ENCODE measurements around the gene TMSB4X. TPM values are rescaled to one million over a fixed set of nuclear protein-coding genes. Genes with fewer than 3 reads are reported as not detected.

Gene TMSB4X
- polyA plus RNA-seq, 1 donor (not counting 4 experiments of a cell fraction or from before 2014, with no cell fraction given) = 2,500 TPM

DNA sequence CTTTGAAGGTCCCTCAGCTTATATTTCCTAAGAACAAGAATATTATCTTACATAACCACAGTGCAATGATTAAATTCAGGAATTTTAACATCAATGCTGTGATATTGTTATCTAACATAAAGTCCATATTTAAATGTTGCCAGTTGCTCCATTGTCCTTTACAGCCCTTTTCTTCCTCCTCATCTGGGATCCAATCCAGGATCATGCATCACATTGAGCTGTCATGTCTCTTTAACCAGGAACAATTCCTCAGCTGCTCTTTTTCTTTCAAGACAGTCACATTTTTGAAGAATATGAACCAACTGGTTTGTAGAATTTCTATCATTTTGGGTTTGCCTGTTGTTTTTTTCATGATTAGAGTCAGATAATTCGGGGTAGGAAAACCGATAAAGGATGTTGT lies 12.0 kb downstream of the TMSB4X start:
- H3K27ac ChIP-seq (ENCODE audit: control insufficient read depth, insufficient read depth, low read length) = no peak overlapping the region
- H3K9me1 ChIP-seq (ENCODE audit: control insufficient read depth, extremely low read depth, insufficient read depth, low read length) = no peaks in the 10 kb centered on the region
- TF ChIP-seq CTCF (optimal IDR thresholded peaks at IDR 0.05 in 1 of 3, IDR thresholded peaks at IDR 0.05 in 1 of 3, conservative IDR thresholded peaks at IDR 0.05 in 1 of 3; ENCODE audit: extremely low read depth in 1 of 3, insufficient read depth in 2 of 3, low read length in 3 of 3) = no peak
- TF ChIP-seq EZH2 (IDR thresholded peaks at IDR 0.05; ENCODE audit: low read length) = no peak
- no peaks in the 10 kb centered on the region for H3K79me2 ChIP-seq (ENCODE audit: control insufficient read depth, insufficient read depth, low read length)
- no peaks in the 10 kb centered on the region for H3K9me3 ChIP-seq (ENCODE audit: control insufficient read depth, low read depth, low read length)
- no peaks in the 10 kb centered on the region for H3K27me3 ChIP-seq (ENCODE audit: control insufficient read depth, extremely low read depth, insufficient read depth, low read length)
- no peak overlapping the region for H3K4me3 ChIP-seq (ENCODE audit: control insufficient read depth in 2 of 3, extremely low read depth in 1 of 3, insufficient read depth in 2 of 3, low read depth in 1 of 3, low read length in 3 of 3)
- no peak overlapping the region for H3K4me2 ChIP-seq (ENCODE audit: control insufficient read depth, extremely low read depth, insufficient read depth, low read depth, low read length)
- no peak overlapping the region for H3K9ac ChIP-seq (ENCODE audit: control insufficient read depth, extremely low read depth, insufficient read depth, low read length)
- H3K4me1 ChIP-seq (ENCODE audit: control insufficient read depth, extremely low read depth, insufficient read depth, low read length) = peaks cover 19% of the 10 kb centered on the region
- dilution Hi-C loops (cut with MboI; ENCODE audit: extremely low pct_ligation_motif_present, low sequenced_read_pairs) = no loop called here
- H3K36me3 ChIP-seq (ENCODE audit: control insufficient read depth in 2 of 2, extremely low read depth in 1 of 2, insufficient read depth in 2 of 2, low read length in 2 of 2) = no peaks in the 10 kb centered on the region
- no peak overlapping the region for H2AFZ ChIP-seq (ENCODE audit: control insufficient read depth, low read length)
- FAIRE-seq (no peak), DNase-seq (ENCODE audit: low read depth, low spot score) (no peak)
- no peaks in the 10 kb centered on the region for H4K20me1 ChIP-seq (ENCODE audit: control insufficient read depth, extremely low read depth, insufficient read depth, low read length)

GRCh38 chrX:12987340-12987739 lies 12.4 kb downstream of the TMSB4X start:
- FAIRE-seq = no peak
- TF ChIP-seq EZH2 (IDR thresholded peaks at IDR 0.05; ENCODE audit: low read length) (no peak), CTCF (optimal IDR thresholded peaks at IDR 0.05 in 1 of 3, IDR thresholded peaks at IDR 0.05 in 1 of 3, conservative IDR thresholded peaks at IDR 0.05 in 1 of 3; ENCODE audit: extremely low read depth in 1 of 3, insufficient read depth in 2 of 3, low read length in 3 of 3) (no peak)

More at GRCh38 chrX:12987340-12987739, 12.4 kb downstream of the TMSB4X start:
- Histone ChIP-seq H3K9me1 (ENCODE audit: control insufficient read depth, extremely low read depth, insufficient read depth, low read length) (no peaks in the 10 kb centered on the region), H3K9me3 (ENCODE audit: control insufficient read depth, low read depth, low read length) (no peaks in the 10 kb centered on the region), H3K4me2 (ENCODE audit: control insufficient read depth, extremely low read depth, insufficient read depth, low read depth, low read length) (no peak overlapping the region), H3K9ac (ENCODE audit: control insufficient read depth, extremely low read depth, insufficient read depth, low read length) (no peak overlapping the region), H3K27me3 (ENCODE audit: control insufficient read depth, extremely low read depth, insufficient read depth, low read length) (no peaks in the 10 kb centered on the region), H2AFZ (ENCODE audit: control insufficient read depth, low read length) (no peak overlapping the region), H3K4me3 (ENCODE audit: control insufficient read depth in 2 of 3, extremely low read depth in 1 of 3, insufficient read depth in 2 of 3, low read depth in 1 of 3, low read length in 3 of 3) (no peak overlapping the region), H4K20me1 (ENCODE audit: control insufficient read depth, extremely low read depth, insufficient read depth, low read length) (no peaks in the 10 kb centered on the region), H3K27ac (ENCODE audit: control insufficient read depth, insufficient read depth, low read length) (no peak overlapping the region), H3K4me1 (ENCODE audit: control insufficient read depth, extremely low read depth, insufficient read depth, low read length) (peaks cover 19% of the 10 kb centered on the region), H3K79me2 (ENCODE audit: control insufficient read depth, insufficient read depth, low read length) (no peaks in the 10 kb centered on the region), H3K36me3 (ENCODE audit: control insufficient read depth in 2 of 2, extremely low read depth in 1 of 2, insufficient read depth in 2 of 2, low read length in 2 of 2) (no peaks in the 10 kb centered on the region)
- dilution Hi-C loops (cut with MboI; ENCODE audit: extremely low pct_ligation_motif_present, low sequenced_read_pairs) = no loop called here
- DNase-seq (ENCODE audit: low read depth, low spot score) = no peak
